Measurements from ENCODE around the gene RANBP2. TPM values are rescaled to one million over a fixed set of nuclear protein-coding genes. Genes with fewer than 3 reads are reported as not detected.
"Not testable (repeated sequence)": the region's sequence is repeated elsewhere in the genome, so short reads cannot be mapped to it uniquely, and the experiment has no call there.

The RANBP2 gene
- total RNA-seq, 1 donor from 2014 or later, result 67.7 TPM

GRCh38 chr2:108691447-108691846 lies 27.8 kb upstream of the RANBP2 start:
- Mint-ChIP-seq H3K27me3 (ENCODE audit: unreplicated experiment) (no peaks in the 10 kb centered on the region), H3K4me3 (ENCODE audit: unreplicated experiment) (no peak overlapping the region), H3K9me3 (ENCODE audit: unreplicated experiment) (no peaks in the 10 kb centered on the region), H3K27ac (ENCODE audit: unreplicated experiment) (no peak overlapping the region), H3K4me1 (ENCODE audit: unreplicated experiment) (no peaks in the 10 kb centered on the region), H3K36me3 (ENCODE audit: low read depth, unreplicated experiment) (peaks cover 3% of the 10 kb centered on the region)
- TF ChIP-seq CTCF (IDR thresholded peaks at IDR 0.05; ENCODE audit: unreplicated experiment), result no peak
- DNase-seq (ENCODE audit: low spot score), result no peak

- no peaks in the 10 kb centered on the region for H3K9me3 Mint-ChIP-seq (ENCODE audit: unreplicated experiment)
- H3K27me3 Mint-ChIP-seq (ENCODE audit: unreplicated experiment), result peaks cover 3% of the 10 kb centered on the region
- no peak overlapping the region for H3K4me3 Mint-ChIP-seq (ENCODE audit: unreplicated experiment)
- peaks cover 3% of the 10 kb centered on the region for H3K36me3 Mint-ChIP-seq (ENCODE audit: low read depth, unreplicated experiment)
- no peak for DNase-seq (ENCODE audit: low spot score)
- H3K4me1 Mint-ChIP-seq (ENCODE audit: unreplicated experiment), result no peaks in the 10 kb centered on the region
- TF ChIP-seq CTCF (IDR thresholded peaks at IDR 0.05; ENCODE audit: unreplicated experiment), result no peak
- H3K27ac Mint-ChIP-seq (ENCODE audit: unreplicated experiment), result no peak overlapping the region
Observed at GRCh38 chr2:108701208-108701607, 18.1 kb upstream of the RANBP2 start.

GRCh38 chr2:108701806-108702205 lies 17.5 kb upstream of the RANBP2 start:
- Mint-ChIP-seq H3K27me3 (ENCODE audit: unreplicated experiment) (peaks cover 3% of the 10 kb centered on the region), H3K27ac (ENCODE audit: unreplicated experiment) (no peak overlapping the region), H3K4me1 (ENCODE audit: unreplicated experiment) (no peaks in the 10 kb centered on the region), H3K9me3 (ENCODE audit: unreplicated experiment) (no peaks in the 10 kb centered on the region), H3K4me3 (ENCODE audit: unreplicated experiment) (no peak overlapping the region), H3K36me3 (ENCODE audit: low read depth, unreplicated experiment) (no peaks in the 10 kb centered on the region)
- TF ChIP-seq CTCF (IDR thresholded peaks at IDR 0.05; ENCODE audit: unreplicated experiment), result no peak
- DNase-seq (ENCODE audit: low spot score), result no peak

GRCh38 chr2:108704871-108705270 lies 14.4 kb upstream of the RANBP2 start:
- H3K36me3 Mint-ChIP-seq (ENCODE audit: low read depth, unreplicated experiment), result no peaks in the 10 kb centered on the region
- no peak for DNase-seq (ENCODE audit: low spot score)
- TF ChIP-seq CTCF (IDR thresholded peaks at IDR 0.05; ENCODE audit: unreplicated experiment), result no peak
- peaks cover 3% of the 10 kb centered on the region for H3K27me3 Mint-ChIP-seq (ENCODE audit: unreplicated experiment)
- H3K4me1 Mint-ChIP-seq (ENCODE audit: unreplicated experiment), result no peaks in the 10 kb centered on the region
- H3K4me3 Mint-ChIP-seq (ENCODE audit: unreplicated experiment), result no peak overlapping the region
- H3K27ac Mint-ChIP-seq (ENCODE audit: unreplicated experiment), result no peak overlapping the region
- H3K9me3 Mint-ChIP-seq (ENCODE audit: unreplicated experiment), result no peaks in the 10 kb centered on the region

- Mint-ChIP-seq H3K4me3 (ENCODE audit: unreplicated experiment) (no peak overlapping the region), H3K9me3 (ENCODE audit: unreplicated experiment) (no peaks in the 10 kb centered on the region), H3K27ac (ENCODE audit: unreplicated experiment) (no peak overlapping the region), H3K4me1 (ENCODE audit: unreplicated experiment) (no peaks in the 10 kb centered on the region), H3K36me3 (ENCODE audit: low read depth, unreplicated experiment) (no peaks in the 10 kb centered on the region), H3K27me3 (ENCODE audit: unreplicated experiment) (peaks cover 6% of the 10 kb centered on the region)
- no peak for DNase-seq (ENCODE audit: low spot score)
- no peak for TF ChIP-seq CTCF (IDR thresholded peaks at IDR 0.05; ENCODE audit: unreplicated experiment)
Observed at GRCh38 chr2:108707300-108707699, 12.0 kb upstream of the RANBP2 start.

- H3K27me3 Mint-ChIP-seq (ENCODE audit: unreplicated experiment); H3K27ac Mint-ChIP-seq (ENCODE audit: unreplicated experiment); H3K36me3 Mint-ChIP-seq (ENCODE audit: low read depth, unreplicated experiment); H3K4me3 Mint-ChIP-seq (ENCODE audit: unreplicated experiment); H3K9me3 Mint-ChIP-seq (ENCODE audit: unreplicated experiment); DNase-seq (ENCODE audit: low spot score); H3K4me1 Mint-ChIP-seq (ENCODE audit: unreplicated experiment): not testable (repeated sequence)
Observed at GRCh38 chr2:108716971-108717370, 2.3 kb upstream of the RANBP2 start.

GRCh38 chr2:108726048-108726447 lies 6.8 kb downstream of the RANBP2 start:
- not testable (repeated sequence) for H3K27ac Mint-ChIP-seq (ENCODE audit: unreplicated experiment); H3K4me3 Mint-ChIP-seq (ENCODE audit: unreplicated experiment); H3K36me3 Mint-ChIP-seq (ENCODE audit: low read depth, unreplicated experiment); H3K9me3 Mint-ChIP-seq (ENCODE audit: unreplicated experiment); H3K27me3 Mint-ChIP-seq (ENCODE audit: unreplicated experiment); DNase-seq (ENCODE audit: low spot score)
- H3K4me1 Mint-ChIP-seq (ENCODE audit: unreplicated experiment), result peaks cover 15% of the 10 kb centered on the region

GRCh38 chr2:108734656-108735055 lies 15.4 kb downstream of the RANBP2 start:
- H3K4me3 Mint-ChIP-seq (ENCODE audit: unreplicated experiment); H3K9me3 Mint-ChIP-seq (ENCODE audit: unreplicated experiment); H3K27me3 Mint-ChIP-seq (ENCODE audit: unreplicated experiment); H3K4me1 Mint-ChIP-seq (ENCODE audit: unreplicated experiment); H3K27ac Mint-ChIP-seq (ENCODE audit: unreplicated experiment); DNase-seq (ENCODE audit: low spot score): not testable (repeated sequence)
- H3K36me3 Mint-ChIP-seq (ENCODE audit: low read depth, unreplicated experiment), result peaks cover 22% of the 10 kb centered on the region

Measured in endothelial cell (in vitro differentiated cells).